RWPE2 (cell line): ENCODE results near the gene SCFD2.
"Not testable (repeated sequence)": the region's sequence is repeated elsewhere in the genome, so short reads cannot be mapped to it uniquely, and the experiment has no call there.

Source experiments
- ATAC-seq: fragments of 200-7000 bp; cut with Tn5 transposase; 3 replicates; pipeline ENCODE4 v1.9.1; 2021; ENCODE audit warnings: low read depth
- DNase-seq: peaks from one replicate; pipeline ENCODE4 v3.0.0-alpha.2; 2020; ENCODE audit warnings: low spot score
- H3K27ac ChIP-seq: fragments of 450-650 bp; 2 replicates; pipeline ENCODE4 v1.5.1; 2017; ENCODE audit warnings: mild to moderate bottlenecking; ENCODE audit not compliant: poor library complexity, severe bottlenecking
- H3K27me3 ChIP-seq: fragments of 250-450 bp; sonication (Bioruptor Pico); 2 replicates; pipeline ENCODE4 v1.5.1; 2021; ENCODE audit warnings: mild to moderate bottlenecking, moderate library complexity; ENCODE audit not compliant: insufficient read depth, poor library complexity, severe bottlenecking
- H3K36me3 ChIP-seq: fragments of 250-450 bp; sonication (Bioruptor Pico); 2 replicates; pipeline ENCODE4 v1.5.1; 2020; ENCODE audit warnings: low read depth, mild to moderate bottlenecking, moderate library complexity
- H3K4me1 ChIP-seq: fragments of 250-450 bp; sonication (Bioruptor Pico); 2 replicates; pipeline ENCODE4 v1.5.1; 2021; ENCODE audit warnings: mild to moderate bottlenecking, moderate library complexity; ENCODE audit not compliant: insufficient read depth, poor library complexity, severe bottlenecking
- H3K4me3 ChIP-seq: fragments of 250-450 bp; sonication (Bioruptor Pico); 2 replicates; pipeline ENCODE4 v1.5.1; 2021; ENCODE audit warnings: mild to moderate bottlenecking, moderate library complexity; ENCODE audit not compliant: severe bottlenecking
- H3K9me3 ChIP-seq: fragments of 250-450 bp; sonication (Bioruptor Pico); 2 replicates; pipeline ENCODE4 v1.5.1; 2021; ENCODE audit warnings: mild to moderate bottlenecking, moderate library complexity; ENCODE audit not compliant: severe bottlenecking
- TF ChIP-seq, protein P1 (sequence below): fragments of 450-650 bp; IDR thresholded peaks from one replicate; pipeline ENCODE4 v1.5.1; 2017; ENCODE audit warnings: mild to moderate bottlenecking, moderate library complexity; ENCODE audit not compliant: poor library complexity, severe bottlenecking

Gene SCFD2

DNA sequence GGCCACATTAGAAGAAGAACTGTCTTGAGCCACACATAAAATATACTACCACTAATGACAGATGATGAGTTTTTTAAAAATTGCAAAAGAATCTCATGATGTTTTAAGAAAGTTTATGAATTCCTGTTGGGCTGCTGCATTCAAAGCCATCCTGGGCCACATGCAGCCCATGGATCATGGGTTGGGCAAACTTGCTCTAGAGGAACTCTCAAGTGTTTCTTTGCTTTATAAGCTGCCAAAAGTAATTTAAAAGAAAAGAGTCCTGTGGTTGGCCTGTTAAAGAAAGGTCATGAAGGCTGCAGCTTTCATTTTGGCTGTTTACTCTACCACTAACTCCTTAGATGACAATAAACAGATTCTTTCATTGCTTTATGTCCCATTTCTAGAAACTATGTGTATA, 218.2 kb downstream of the SCFD2 start:
- H3K36me3 ChIP-seq, result no peaks in the 10 kb centered on the region
- no peak overlapping the region for H3K27ac ChIP-seq
- DNase-seq (no peak), ATAC-seq (no peak)
- H3K4me1 ChIP-seq, result no peaks in the 10 kb centered on the region
- H3K4me3 ChIP-seq, result no peak overlapping the region
- TF ChIP-seq, protein P1, sequence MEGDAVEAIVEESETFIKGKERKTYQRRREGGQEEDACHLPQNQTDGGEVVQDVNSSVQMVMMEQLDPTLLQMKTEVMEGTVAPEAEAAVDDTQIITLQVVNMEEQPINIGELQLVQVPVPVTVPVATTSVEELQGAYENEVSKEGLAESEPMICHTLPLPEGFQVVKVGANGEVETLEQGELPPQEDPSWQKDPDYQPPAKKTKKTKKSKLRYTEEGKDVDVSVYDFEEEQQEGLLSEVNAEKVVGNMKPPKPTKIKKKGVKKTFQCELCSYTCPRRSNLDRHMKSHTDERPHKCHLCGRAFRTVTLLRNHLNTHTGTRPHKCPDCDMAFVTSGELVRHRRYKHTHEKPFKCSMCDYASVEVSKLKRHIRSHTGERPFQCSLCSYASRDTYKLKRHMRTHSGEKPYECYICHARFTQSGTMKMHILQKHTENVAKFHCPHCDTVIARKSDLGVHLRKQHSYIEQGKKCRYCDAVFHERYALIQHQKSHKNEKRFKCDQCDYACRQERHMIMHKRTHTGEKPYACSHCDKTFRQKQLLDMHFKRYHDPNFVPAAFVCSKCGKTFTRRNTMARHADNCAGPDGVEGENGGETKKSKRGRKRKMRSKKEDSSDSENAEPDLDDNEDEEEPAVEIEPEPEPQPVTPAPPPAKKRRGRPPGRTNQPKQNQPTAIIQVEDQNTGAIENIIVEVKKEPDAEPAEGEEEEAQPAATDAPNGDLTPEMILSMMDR, result no peak
- no peaks in the 10 kb centered on the region for H3K9me3 ChIP-seq
- H3K27me3 ChIP-seq, result no peaks in the 10 kb centered on the region

DNA sequence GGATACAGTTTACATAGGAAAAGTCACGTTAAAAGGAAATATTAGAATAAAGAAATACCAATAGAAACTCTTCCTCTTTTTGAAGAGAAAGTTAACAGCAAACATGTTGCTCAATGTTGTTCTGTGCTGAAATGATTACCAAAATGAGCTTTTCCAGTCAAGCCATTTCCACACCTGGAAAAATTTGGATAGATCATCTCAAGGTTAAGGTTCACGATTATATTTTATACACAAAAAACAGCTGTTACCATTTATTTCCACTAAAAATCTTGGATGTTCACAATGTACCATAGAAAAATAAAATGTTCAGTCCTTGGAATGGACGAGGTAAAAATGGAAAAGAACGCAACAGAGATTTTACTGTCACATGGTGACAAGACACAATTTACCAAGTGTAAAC, 218.7 kb downstream of the SCFD2 start:
- TF ChIP-seq, protein P1, result no peak
- Histone ChIP-seq H3K9me3 (no peaks in the 10 kb centered on the region), H3K36me3 (no peaks in the 10 kb centered on the region), H3K27me3 (no peaks in the 10 kb centered on the region), H3K4me3 (no peak overlapping the region), H3K4me1 (no peaks in the 10 kb centered on the region), H3K27ac (no peak overlapping the region)
- ATAC-seq (no peak), DNase-seq (no peak)

GRCh38 chr4:53141308-53141707, 224.6 kb downstream of the SCFD2 start:
- H3K9me3 ChIP-seq, result no peaks in the 10 kb centered on the region
- H3K27me3 ChIP-seq, result no peaks in the 10 kb centered on the region
- no peak overlapping the region for H3K27ac ChIP-seq
- DNase-seq (no peak), ATAC-seq (no peak)
- H3K36me3 ChIP-seq, result no peaks in the 10 kb centered on the region
- TF ChIP-seq, protein P1, result no peak
- H3K4me3 ChIP-seq, result no peak overlapping the region
- no peaks in the 10 kb centered on the region for H3K4me1 ChIP-seq

- not testable (repeated sequence) for H3K4me3 ChIP-seq, H3K27ac ChIP-seq, ATAC-seq, H3K4me1 ChIP-seq, DNase-seq, H3K36me3 ChIP-seq, H3K27me3 ChIP-seq, H3K9me3 ChIP-seq
These were observed 226.6 kb downstream of the SCFD2 start for GRCh38 chr4:53139256-53139655.

- no peak overlapping the region for H3K4me3 ChIP-seq
- DNase-seq (no peak), ATAC-seq (no peak)
- no peaks in the 10 kb centered on the region for H3K9me3 ChIP-seq
- no peaks in the 10 kb centered on the region for H3K27me3 ChIP-seq
- TF ChIP-seq, protein P1, result no peak
- no peaks in the 10 kb centered on the region for H3K36me3 ChIP-seq
- H3K27ac ChIP-seq, result no peak overlapping the region
- H3K4me1 ChIP-seq, result no peaks in the 10 kb centered on the region
These were observed 228.4 kb downstream of the SCFD2 start for GRCh38 chr4:53137468-53137867.
